HUDEP-2 (cell line): Measurements from ENCODE around the gene RASSF5.
A peak's percentile ranks its signal among the peaks of the same experiment; 100 is the strongest.

Experiments used
- DNase-seq, 76 experiments: peaks; one replicate each; lab custom pipeline; 2025; ENCODE audit not compliant: unreplicated experiment in 76 of 76; lab: John Stamatoyannopoulos, UW

RASSF5 gene

GRCh38 chr1:206507284-206508129 is at the start of gene RASSF5:
TSS of gene RASSF5 (plus strand) at chr1:206507531. CDS start at chr1:206507603, 72 bp downstream.
- DNase-seq: peak in 45 of 76 experiments; percentile 9 to 70 (median 35)

GRCh38 chr1:206459703-206460102 is 47.6 kb upstream of the RASSF5 start:
- no peak for DNase-seq

- DNase-seq: no peak
These were observed 46.4 kb upstream of the RASSF5 start for GRCh38 chr1:206460836-206461426.

GRCh38 chr1:206461602-206462455 is 45.5 kb upstream of the RASSF5 start:
- DNase-seq: peak in 56 of 76 experiments; percentile 4 to 66 (median 34)

GRCh38 chr1:206463137-206463536 is 44.2 kb upstream of the RASSF5 start:
- DNase-seq: no peak

- DNase-seq: no peak
These were observed 43.4 kb upstream of the RASSF5 start for GRCh38 chr1:206463911-206464310.

GRCh38 chr1:206464456-206464964 is 42.8 kb upstream of the RASSF5 start:
- DNase-seq: peak in 4 of 76 experiments; percentile 4 to 30 (median 24)

GRCh38 chr1:206465951-206466350 is 41.4 kb upstream of the RASSF5 start:
- DNase-seq: no peak

GRCh38 chr1:206466840-206467649 is 40.3 kb upstream of the RASSF5 start:
- DNase-seq: no peak

- no peak for DNase-seq
These were observed 39.4 kb upstream of the RASSF5 start for GRCh38 chr1:206467915-206468314.

GRCh38 chr1:206468571-206468970 is 38.8 kb upstream of the RASSF5 start:
- DNase-seq: no peak

- DNase-seq: no peak
These were observed 37.9 kb upstream of the RASSF5 start for GRCh38 chr1:206469411-206469932.

- peak in 17 of 76 experiments; percentile 1 to 32 (median 14) for DNase-seq
These were observed 37.2 kb upstream of the RASSF5 start, which contains the start of gene IKBKE for GRCh38 chr1:206469933-206470691. TSS of gene IKBKE (plus strand) at chr1:206470476. CDS start at chr1:206473228, 2,752 bp downstream.

GRCh38 chr1:206470692-206471414 is 36.5 kb upstream of the RASSF5 start:
- peak in 1 of 76 experiments; percentile 7 for DNase-seq

- DNase-seq: no peak
These were observed 35.9 kb upstream of the RASSF5 start for GRCh38 chr1:206471415-206471801.

GRCh38 chr1:206472024-206472423 is 35.3 kb upstream of the RASSF5 start:
- no peak for DNase-seq

GRCh38 chr1:206472454-206472853 is 34.9 kb upstream of the RASSF5 start:
- no peak for DNase-seq

- no peak for DNase-seq
These were observed 34.4 kb upstream of the RASSF5 start for GRCh38 chr1:206472886-206473285.
